HG02763 (cell line): ENCODE results near the gene VWA3B.
"Not testable (repeated sequence)": the region's sequence is repeated elsewhere in the genome, so short reads cannot be mapped to it uniquely, and the experiment has no call there.

Experiments
- ATAC-seq: cut with Tn5 transposase; IDR thresholded peaks from one replicate; pipeline ENCODE4 v1.9.1; 2021; ENCODE audit warnings: mild to moderate bottlenecking, moderate library complexity; ENCODE audit not compliant: unreplicated experiment

The VWA3B gene

DNA sequence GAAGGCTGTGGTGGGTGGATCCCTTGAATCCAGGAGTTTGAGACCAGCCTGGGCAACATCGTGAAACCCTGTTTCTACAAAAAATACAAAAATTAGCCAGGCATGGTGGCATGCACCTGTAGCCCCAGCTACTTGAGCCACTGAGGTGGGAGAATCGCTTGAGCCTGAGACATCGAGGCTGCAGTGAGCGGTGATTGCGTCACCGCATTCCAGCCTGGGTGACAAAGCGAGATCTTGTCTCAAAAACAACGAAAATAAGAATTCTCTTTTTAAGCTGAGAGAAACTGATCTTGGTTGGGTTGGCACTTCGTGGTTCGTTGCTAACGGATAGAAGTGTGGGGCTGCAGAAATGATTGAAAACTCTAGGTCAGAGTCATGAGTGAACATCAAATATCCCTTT lies 150.0 kb downstream of the VWA3B start:
- ATAC-seq, result no peak

DNA sequence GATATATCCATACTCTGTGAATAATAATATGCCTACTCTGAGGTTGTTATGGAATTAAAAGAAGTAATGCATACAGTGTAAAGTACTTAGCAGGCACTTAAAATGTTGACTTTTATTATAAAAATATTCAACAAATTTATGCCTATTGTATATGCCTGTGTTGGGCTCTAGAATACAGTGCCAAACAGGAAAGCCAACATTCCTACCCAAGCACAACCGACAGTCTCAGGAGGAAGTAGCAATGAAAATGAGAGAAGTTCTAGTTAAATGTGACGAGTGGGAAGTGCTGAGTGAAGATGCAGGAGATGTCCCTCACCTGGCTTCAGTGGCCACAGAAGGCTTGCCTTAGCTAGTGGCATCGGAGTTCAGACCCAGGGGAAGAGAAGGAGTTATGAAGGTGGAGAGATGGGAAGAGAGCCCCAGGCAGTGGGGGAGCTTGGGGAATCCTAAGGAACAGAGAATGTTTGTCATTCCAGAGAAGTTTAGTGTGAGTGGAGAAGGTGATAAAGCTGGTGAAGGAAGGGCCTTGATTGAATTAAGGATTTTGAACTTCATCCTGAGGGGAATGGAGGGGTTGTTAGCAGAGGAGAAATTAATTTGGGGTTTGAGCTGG lies 153.9 kb downstream of the VWA3B start:
- no peak for ATAC-seq

DNA sequence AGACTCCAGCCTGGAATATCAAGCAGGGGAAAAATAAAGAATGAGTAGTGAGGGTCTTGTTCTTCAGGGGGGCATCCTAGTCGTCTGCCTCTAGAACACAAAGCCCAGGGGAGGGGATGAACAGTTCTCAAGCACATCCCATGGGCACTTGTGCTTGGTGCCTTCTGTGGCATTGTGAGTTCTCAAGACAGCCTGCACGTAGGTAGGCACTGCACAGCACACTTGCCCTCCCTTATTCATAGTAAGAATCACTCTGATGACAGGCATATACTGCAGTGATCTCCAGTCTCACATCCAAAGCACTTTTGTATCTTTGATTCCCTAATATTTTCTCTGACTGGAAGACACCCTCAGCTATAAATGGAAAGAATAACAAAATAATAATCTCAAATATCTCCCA lies 154.6 kb downstream of the VWA3B start:
- ATAC-seq, result no peak

DNA sequence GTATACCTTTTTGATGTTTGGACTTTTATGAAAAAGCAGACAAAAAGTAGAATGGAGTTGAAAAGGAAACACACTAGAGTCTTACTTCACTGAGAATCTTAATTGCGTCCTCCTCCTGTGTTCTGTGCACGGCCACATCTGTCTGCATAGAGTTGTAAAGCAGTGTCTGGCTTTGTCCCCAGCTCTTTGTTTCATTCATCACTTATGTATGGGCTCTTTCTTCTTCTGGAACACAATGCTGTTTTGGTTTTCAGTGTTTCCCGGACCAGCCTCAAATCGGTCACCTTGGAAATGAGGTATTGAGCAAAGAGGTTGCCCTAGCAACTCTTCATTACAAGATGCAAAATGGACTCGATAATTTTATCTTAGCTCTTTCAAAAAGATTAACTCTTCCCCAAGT lies 155.0 kb downstream of the VWA3B start:
- no peak for ATAC-seq

DNA sequence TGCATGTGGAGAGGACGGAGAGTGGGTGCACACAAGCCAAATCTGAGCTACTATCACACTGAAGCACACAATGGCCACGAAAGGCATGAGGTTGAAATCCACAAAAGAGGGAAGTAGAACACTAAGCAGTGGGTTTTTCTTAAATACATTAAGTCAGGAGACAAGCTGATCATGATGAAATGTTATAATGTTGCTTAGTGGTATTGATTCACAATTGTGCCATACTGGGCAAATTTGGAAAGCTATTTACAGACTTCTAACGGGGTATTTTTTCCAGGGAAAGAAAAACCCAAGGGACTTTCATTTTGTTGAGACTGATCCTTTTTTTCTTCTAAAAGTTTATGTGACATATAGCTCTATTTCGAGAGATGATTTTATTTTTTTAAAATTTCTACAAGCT lies 158.5 kb downstream of the VWA3B start:
- no peak for ATAC-seq

DNA sequence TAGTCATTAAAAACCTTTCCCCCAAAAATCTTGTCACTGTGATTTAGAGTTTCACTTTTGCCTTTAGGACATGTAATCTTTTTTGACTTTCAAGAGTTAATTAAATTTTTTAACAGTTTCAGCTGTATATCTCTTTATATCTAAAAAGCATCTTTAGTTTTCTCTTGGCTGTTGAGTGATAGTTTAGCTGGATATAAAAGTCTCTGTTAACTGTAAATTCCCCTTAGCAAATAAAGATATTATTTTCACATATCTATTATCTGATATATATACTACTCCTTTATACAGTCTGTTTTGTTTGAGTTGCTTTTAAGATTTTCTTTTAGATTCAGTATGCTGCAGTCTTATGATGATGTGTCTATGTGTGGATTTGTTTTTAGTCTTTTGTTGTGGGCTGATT lies 160.4 kb downstream of the VWA3B start:
- ATAC-seq, result no peak

DNA sequence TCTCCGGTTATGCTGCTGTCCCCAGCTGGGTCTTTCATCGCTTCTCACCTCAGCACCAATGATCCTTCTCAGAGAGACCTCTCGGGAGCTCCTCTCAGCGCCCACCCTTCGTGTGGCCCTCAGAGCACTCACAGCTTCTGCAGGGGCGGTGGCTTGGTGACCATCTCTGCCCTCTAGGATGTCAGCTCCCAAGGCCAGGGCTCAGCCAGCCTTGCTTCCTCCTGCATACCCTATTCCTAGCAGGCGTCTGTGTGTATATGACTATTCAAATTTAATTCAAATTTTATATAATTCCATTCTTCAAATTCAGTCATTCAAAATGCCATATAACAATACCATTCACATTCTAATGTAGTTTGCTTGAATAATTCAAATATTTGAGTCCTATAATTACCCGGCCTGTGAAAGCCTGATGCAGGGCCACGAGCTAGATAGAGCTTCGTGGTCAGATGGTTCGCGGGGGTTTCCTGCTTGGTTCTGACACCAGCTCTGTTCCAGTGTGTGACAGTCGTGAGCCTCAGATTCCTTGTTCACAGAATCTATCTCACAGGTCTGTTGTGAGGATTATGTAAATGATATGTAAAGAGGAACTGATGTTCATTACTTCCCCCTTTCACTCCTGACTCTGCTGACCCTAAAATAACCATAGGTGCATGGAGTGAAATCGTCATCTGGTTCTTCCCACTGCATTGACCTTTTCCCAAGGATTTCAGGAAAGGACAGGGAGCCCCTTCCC lies 165.2 kb downstream of the VWA3B start:
- no peak for ATAC-seq

DNA sequence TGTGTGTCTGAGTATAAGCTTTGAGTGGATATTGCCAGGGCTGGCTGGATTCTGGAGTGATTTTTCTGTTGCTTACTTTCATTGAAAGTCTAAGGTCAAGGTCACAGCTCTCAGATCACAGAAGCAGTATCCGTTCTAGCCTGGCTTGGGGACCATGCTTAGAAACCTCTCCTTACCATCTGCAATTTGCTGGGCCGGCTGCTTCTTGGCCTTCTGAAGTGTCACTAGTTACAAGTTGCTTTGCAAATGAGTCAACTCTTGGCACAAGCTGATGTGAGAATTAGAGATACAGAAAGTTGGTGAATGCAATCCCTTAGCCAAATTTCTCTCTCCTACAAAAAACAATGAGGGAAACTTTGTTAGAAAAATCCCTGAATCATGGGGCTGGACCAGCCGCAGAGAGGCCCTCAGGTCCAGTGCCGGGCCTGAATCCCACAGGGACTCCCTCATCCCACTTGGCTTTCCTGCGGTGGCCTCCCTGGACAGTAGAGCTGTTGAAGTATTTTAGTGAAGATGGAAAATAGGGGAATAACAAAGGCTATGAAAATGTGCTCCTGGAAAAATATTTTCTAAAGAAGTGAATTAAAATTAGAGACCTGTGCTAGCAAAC lies 166.6 kb downstream of the VWA3B start:
- no peak for ATAC-seq

DNA sequence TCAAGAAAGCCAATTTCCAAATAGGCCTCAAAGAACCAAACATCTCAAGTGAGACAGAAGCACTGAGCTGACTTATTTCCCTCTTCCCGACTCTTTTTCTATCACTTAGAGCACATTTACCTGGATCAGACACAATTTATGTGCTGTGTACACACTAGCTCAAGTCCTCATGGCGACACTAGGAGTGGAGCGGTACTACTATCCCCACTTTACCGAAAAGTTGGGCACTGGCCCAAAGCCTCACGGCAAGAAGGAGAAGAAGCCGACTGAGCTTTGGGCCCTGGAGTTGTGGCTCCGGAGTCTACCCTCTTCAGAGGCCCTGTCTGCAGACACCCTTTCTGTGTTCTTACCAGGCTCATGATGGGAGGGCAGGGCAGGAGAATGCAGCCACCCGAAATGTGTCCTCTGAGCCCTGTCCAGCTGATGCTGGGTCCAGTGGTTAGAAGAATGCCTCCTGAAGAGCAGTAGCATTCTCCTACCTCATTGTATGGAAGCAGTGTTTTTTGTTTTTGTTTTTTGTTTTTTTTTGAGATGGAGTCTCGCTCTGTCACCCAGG lies 167.6 kb downstream of the VWA3B start:
- no peak for ATAC-seq

DNA sequence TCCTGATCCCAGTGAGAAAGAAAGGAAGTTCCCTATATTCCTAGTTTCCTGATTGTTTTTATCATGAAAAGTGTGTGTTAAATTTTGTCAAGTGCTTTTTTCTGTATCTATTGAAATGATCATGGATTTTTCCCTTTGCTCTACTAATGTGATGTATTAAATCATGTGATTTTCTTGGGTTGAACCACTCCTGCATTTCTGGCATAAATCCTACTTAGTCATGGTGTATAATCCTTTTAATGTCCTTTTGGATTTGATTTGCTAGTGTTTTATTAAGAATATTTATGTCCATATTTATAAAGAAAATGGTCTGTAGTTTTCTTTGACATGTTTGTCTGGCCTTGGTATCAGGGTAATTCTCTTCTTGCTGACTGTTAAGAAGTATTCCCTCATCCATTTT lies 171.9 kb downstream of the VWA3B start:
- ATAC-seq, result no peak

DNA sequence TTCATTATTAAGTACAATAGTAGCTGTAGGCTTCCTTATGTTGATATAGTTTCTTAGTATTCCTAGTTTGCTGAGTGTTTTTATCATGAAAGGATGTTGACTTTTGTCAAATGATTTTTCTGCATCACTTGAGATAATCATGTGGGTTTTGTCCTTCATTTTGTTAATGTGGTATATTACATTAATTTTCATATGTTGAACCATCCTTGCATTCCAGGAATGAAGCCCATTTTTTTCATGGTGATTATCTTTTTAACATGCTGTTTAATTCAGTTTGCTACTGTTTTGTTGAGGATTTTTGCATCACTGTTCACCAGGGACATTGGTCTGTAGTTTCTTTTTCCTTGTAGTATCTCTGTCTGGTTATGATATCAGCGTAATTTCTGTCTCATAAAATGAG lies 176.4 kb downstream of the VWA3B start:
- no peak for ATAC-seq

DNA sequence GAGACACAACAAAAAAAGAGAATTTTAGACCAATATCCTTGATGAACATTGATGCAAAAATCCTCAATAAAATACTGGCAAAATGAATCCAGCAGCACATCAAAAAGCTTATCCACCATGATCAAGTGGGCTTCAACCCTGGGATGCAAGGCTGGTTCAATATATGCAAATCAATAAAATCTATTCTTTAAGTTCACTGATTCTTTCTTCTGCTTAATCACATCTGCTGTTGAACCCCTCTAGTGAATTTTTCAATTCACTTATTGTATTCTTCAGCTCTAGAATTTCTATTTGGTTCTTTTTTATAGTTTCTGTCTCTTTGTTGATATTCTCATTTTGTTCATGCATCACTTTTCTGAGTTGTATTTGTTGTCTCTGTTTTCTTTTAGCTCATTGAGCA lies 181.3 kb downstream of the VWA3B start:
- not testable (repeated sequence) for ATAC-seq

DNA sequence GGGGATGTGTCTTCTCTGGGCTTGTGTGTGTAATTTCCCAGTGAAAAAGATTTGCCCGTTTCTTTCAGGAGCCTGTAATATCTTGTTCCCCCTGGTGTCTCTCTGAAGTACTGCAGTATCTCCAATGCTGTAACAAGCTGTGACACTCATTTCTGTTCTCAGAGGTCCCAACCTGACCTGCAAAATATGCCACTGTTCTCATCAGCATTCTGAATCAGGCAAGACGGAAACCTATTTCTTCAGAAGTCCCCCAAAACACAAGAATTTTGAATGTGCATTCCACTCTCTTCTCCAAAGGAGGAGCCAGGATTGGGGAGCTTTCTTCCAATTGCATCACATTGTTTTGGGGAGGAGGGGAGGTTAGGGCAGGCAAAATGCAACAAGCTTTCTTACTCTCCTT lies 182.3 kb downstream of the VWA3B start:
- ATAC-seq, result no peak

DNA sequence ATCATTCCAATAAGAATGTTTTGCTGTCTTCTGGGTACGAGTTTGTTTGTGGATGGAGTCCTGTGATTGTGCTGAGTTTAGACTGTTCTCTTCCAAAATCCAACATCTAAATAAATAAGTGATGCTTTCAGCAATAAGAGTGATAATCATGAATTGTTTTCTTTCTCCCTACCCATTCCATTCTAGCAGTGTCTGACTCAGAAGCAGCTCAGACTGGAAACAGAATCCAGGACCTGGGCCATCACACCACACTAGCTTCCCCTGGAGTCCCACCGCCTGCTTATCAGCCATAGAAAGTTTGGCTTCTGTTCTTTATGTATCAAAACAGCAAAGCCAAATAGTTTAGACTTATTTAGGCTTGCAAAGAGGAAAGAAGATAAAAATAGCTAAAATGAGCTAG lies 182.9 kb downstream of the VWA3B start:
- ATAC-seq, result no peak

DNA sequence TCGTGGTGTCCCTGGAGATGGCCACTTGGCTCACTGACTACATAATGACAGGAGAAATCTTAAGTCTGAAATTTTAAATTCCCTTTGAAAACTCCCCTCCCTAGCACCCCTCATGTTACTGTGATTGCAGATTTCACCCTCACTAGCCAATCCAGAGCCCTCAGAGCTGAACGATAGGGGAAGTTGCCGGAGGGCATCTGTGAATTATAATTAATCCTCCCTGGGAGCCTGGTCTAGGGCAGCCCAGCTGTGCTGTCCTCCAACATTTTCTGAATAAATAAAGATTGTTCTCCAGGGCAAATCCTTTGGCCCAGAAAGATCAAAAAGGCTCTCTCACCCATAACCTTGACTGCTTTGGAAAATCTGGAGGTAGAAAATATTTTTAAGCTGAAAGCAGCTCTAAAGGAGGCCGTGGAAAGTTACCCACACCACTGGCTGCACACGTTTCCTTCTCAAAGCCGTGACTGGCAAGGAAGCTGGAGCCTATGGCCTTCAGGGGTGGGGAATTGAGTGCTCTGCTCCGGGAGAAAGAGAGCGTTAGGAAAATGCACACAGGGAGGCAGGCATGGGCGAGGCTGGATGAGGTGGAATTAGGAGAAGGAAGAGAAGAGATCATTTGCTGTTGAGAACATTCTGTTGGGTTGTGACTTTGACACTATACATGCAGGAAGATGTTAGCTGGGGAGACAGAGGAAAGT lies 190.3 kb downstream of the VWA3B start:
- no peak for ATAC-seq

DNA sequence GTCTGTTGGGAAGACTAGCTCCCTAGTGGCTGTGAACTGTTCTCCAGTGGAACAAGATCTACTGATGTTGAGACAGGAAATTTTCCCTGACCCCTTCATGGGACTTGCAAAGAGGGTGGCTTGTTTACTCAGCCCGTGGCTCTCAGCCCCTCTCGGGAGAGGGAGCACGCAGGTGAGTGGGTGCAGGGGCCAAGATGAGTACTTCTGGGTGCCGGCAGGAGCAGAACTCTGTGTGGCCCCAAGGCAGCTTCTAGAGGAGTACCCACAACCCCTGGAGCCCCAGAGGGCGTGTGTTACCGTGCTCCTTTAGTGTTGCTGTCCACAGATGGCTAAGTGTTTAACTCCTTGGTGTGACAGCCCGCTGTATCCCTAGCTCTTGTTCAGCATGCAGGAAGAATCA lies 191.1 kb downstream of the VWA3B start:
- no peak for ATAC-seq

DNA sequence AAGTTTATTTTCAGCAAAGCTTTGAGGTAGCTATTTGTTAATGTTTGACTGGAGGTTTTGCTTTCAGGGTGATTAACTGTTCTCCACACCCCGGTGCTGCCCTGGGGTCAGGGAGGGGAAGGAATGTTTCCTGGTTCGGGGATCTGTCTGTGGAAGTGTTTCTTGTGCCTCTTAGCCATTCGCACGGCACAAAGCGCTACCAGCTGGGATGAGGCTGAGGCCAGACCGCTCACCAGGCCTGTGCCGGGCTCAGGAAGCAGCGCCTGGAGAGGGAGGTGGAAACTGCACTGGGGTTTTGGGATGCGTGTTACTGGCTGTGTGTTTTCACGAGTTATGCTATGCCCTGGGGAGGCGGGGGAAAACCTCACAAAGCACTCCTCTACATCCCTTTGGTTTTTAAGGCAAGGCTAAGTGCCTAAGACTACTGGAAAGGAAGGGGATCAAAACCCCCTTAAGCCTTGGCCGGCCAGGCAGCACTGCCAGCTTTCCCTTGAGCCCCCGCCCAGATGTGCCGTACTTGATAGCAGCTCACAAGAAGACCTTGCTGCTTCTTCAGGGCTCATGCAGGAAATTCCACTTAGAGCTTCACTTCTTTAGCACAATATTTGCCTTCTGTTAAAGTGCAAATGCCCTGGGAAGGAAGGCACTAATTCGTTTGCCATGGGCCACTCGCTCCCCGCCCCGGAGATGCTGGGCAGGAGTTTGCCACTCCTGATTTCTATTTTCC lies 193.6 kb downstream of the VWA3B start:
- ATAC-seq, result peak; percentile 64

DNA sequence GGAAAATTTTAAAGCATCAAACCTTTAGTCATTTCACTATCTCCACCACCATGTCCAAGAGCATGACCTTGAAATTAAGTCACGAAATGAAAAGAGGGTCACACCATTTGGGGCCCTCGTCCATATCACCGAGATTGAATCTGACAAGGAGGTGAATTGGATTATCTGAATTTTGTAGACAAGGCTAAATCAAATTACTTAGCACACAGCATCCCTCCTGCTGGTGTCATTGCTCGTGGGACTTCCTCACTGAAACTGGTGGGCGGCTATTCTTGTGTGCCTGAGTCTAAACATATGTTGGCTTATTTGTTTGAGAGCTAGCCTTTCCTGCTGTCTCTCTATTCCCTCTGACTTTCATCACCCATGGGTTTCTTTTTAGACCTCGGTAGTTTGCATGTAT lies 194.6 kb downstream of the VWA3B start:
- ATAC-seq, result no peak

DNA sequence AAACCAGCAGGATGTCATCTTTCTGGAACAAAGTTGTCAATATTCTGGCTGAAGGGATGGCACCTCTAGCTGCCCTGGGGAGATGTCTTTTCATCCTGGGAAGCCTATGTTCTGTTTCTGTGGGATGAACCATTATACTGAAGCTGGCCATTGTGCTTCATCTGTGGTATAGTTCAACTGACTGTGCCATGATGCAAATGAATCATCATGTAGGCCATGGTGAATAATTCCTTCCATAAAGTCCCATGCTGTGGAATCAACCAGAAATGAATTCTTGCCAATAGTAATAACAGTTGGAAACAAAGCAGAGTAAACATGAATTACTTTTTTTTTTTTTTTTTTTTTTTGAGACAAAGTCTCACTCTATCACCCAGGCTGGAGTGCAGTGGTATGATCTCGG lies 195.1 kb downstream of the VWA3B start:
- no peak for ATAC-seq

DNA sequence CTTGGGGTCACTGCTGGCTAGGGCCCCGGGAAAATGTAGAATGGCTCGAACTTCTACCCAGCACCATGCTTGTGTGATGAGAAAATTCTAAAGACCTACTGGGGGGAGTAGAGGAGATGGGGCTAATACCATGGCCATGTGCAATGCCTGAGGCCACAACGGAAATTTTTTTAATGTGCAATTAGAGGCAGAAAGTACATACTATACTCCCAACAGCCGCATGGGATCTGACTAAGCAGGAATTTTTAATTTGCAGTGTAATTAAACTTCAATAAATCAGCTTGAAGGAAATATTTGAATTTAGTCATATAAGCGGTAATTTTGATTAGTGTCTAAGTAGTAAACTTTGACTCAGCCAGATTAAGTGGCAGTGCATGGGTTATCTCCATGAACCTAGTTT lies 206.1 kb downstream of the VWA3B start:
- ATAC-seq, result no peak
